Measurements from ENCODE around the gene CDH15. TPM values are rescaled to one million over a fixed set of nuclear protein-coding genes. Genes with fewer than 3 reads are reported as not detected.

CDH15 gene
- total RNA-seq, 4 donors from 2014 or later, result not detected

GRCh38 chr16:89193576-89194293 lies 22.2 kb downstream of the CDH15 start:
- H3K9me3 ChIP-seq, result no peaks in the 10 kb centered on the region
- H3K4me3 ChIP-seq, result no peak overlapping the region
- TF ChIP-seq, protein P1, sequence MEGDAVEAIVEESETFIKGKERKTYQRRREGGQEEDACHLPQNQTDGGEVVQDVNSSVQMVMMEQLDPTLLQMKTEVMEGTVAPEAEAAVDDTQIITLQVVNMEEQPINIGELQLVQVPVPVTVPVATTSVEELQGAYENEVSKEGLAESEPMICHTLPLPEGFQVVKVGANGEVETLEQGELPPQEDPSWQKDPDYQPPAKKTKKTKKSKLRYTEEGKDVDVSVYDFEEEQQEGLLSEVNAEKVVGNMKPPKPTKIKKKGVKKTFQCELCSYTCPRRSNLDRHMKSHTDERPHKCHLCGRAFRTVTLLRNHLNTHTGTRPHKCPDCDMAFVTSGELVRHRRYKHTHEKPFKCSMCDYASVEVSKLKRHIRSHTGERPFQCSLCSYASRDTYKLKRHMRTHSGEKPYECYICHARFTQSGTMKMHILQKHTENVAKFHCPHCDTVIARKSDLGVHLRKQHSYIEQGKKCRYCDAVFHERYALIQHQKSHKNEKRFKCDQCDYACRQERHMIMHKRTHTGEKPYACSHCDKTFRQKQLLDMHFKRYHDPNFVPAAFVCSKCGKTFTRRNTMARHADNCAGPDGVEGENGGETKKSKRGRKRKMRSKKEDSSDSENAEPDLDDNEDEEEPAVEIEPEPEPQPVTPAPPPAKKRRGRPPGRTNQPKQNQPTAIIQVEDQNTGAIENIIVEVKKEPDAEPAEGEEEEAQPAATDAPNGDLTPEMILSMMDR (IDR thresholded peaks at IDR 0.05), result no peak
- TF ChIP-seq POLR2A (IDR thresholded peaks at IDR 0.05), result no peak
- H3K27me3 ChIP-seq, result peaks cover 0 to 2% of the 10 kb centered on the region in 2 donors
- no peaks in the 10 kb centered on the region for H3K36me3 ChIP-seq
- peak in 1 of 3 donors; percentile 46 for DNase-seq
- peaks cover 0 to 10% (median 3%) of the 10 kb centered on the region in 4 donors for H3K4me1 ChIP-seq
- H3K27ac ChIP-seq, result no peak overlapping the region

DNA sequence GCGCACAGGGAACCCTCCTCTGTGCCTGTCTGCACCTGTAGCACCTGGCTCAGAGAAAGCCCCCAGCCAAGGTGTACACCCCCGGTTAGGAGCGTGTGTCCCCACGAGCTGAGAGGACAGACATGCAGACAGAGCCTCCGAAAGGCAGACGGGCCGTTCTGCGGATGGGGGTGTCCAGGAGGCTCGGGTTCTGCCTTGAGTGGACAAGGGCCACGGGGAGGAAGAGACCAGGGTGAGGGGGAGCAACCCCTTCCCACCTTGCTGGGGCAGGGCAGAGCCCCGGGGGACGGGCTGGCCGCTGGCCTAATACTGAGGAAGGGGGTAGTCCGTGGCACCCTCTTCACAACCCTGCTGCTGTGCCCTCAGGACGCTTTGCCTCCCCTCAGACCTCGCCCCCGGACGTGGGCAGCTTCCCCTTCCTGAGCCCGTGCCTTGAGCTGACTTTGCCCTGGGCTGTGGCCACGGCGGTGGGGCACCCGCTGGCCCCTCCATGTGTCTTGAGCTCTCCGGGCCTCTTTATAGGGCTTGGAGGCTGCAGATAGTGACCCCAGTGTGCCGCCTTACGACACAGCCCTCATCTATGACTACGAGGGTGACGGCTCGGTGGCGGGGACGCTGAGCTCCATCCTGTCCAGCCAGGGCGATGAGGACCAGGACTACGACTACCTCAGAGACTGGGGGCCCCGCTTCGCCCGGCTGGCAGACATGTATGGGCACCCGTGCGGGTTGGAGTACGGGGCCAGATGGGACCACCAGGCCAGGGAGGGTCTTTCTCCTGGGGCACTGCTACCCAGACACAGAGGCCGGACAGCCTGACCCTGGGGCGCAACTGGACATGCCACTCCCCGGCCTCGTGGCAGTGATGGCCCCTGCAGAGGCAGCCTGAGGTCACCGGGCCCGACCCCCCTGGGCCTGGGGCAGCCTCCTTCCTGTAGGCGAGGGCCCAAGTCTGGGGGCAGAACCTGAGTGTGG lies 23.1 kb downstream of the CDH15 start:
- Histone ChIP-seq H3K27me3 (peaks cover 0 to 11% of the 10 kb centered on the region in 2 donors), H3K9me3 (no peaks in the 10 kb centered on the region)
- TF ChIP-seq POLR2A (IDR thresholded peaks at IDR 0.05), result no peak
- TF ChIP-seq, protein P1 (IDR thresholded peaks at IDR 0.05), result no peak

GRCh38 chr16:89195521-89196171 lies 24.1 kb downstream of the CDH15 start:
- Histone ChIP-seq H3K36me3 (no peaks in the 10 kb centered on the region), H3K27me3 (peaks cover 0 to 21% of the 10 kb centered on the region in 2 donors), H3K4me1 (peaks cover 0 to 22% (median 5%) of the 10 kb centered on the region in 4 donors), H3K9me3 (no peaks in the 10 kb centered on the region), H3K27ac (no peak overlapping the region), H3K4me3 (no peak overlapping the region)
- TF ChIP-seq, protein P1 (IDR thresholded peaks at IDR 0.05), result no peak
- TF ChIP-seq POLR2A (IDR thresholded peaks at IDR 0.05), result no peak
- DNase-seq, result peak in 1 of 3 donors; percentile 46

More for the DNA sequence above, 23.1 kb downstream of the CDH15 start:
- H3K36me3 ChIP-seq, result no peaks in the 10 kb centered on the region
- DNase-seq, result peak in 1 of 3 donors; percentile 45
- no peak overlapping the region for H3K27ac ChIP-seq
- H3K4me1 ChIP-seq, result peaks cover 0 to 12% (median 3%) of the 10 kb centered on the region in 4 donors
- no peak overlapping the region for H3K4me3 ChIP-seq

DNA sequence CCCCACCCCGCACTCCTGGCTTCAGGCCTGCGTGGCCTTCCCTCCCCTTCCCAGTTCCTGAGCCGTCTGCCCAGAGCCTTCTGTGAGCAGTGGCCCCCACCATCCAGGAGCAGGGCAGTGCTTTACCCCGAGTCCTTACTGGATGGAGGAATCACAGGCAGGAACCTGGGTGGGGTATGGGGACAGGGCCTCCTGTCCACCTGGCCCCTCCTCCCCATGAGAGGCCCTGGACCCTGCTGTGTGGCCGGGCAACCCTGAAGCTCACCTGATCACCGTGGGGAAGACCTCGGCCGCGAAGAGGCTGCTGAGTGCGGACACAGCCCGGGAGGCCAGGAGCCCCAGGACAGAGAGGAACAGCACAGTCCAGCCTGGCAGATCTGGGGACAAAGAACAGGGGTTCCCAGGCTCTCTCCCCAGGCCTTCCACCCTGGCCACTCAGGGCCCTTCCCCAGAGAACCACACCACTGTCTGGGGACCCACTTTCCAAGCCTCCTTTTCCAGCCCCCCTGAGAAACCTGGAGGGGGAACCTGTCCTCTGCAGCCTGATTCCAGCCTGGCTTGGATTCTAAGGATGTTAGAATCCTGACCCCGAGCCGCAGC lies 25.6 kb downstream of the CDH15 start:
- H3K27ac ChIP-seq, result no peak overlapping the region
- peaks cover 0 to 22% (median 8%) of the 10 kb centered on the region in 4 donors for H3K4me1 ChIP-seq
- no peaks in the 10 kb centered on the region for H3K9me3 ChIP-seq
- H3K36me3 ChIP-seq, result no peaks in the 10 kb centered on the region
- no peak for DNase-seq
- TF ChIP-seq POLR2A (IDR thresholded peaks at IDR 0.05), result no peak
- TF ChIP-seq, protein P1 (IDR thresholded peaks at IDR 0.05), result no peak
- H3K27me3 ChIP-seq, result peaks cover 0 to 26% of the 10 kb centered on the region in 2 donors
- no peak overlapping the region for H3K4me3 ChIP-seq

All from Peyer's patch (tissue), 4 donors.